ENCODE results near the gene FGF13.

FGF13 gene

DNA sequence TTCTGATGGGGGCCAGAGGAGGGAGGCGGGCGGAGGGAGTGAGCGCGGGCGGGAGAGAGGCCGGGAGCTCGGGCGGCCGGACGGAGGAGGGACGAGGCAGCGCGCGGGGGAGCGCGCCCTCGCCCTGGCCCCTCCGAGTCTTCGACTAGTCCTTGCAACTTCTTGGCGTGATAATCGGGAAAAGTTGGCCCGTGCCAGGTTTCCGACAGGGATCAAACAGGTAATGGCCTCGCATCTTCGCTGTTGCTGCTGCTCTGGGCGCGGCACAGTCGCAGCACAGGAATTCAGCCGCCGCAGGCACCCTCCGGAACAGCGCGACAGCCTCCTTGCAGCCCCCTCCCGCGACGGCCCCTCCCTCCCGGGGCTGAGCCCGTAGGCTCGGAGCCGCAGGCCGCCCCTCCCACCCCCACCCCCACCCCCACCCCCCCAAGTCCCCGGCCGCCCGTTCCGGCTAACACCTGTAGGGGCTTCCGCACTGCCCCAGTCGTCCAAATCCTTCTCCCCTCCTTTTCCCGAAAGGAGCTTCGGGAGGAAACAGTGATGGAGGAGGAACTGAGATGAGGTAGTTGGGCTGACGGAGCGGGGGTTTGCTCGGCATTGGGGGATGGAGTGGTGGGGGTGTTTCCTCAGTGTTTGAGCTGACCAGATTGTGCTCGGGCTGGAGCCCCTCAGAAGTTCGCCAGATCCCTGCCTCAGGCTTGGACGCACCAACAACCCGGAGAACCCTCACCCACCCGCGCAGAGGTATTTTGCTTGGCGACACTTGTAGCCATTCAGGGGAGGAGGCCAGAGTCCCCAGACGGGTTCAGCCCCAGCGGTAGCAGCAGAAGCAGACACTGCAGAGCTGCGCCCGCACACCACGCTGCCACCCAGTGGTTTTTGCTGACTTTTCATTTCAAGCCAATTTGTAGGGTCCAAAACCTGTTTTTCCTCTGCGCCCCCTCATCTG lies at the start of gene FGF13:
TSS of gene FGF13 (minus strand) at position 319 of the 949 bp plus-strand sequence. CDS start 714 bp downstream, outside the sequence.
- Histone ChIP-seq H3K27me3 (ENCODE audit: insufficient read depth, insufficient read length) (no peaks in the 10 kb centered on the region), H3K4me1 (ENCODE audit: insufficient read depth, insufficient read length) (no peaks in the 10 kb centered on the region), H3K4me3 (ENCODE audit: insufficient read length, low read depth) (peak within 1 kb of the TSS; percentile 70), H3K36me3 (ENCODE audit: insufficient read depth, insufficient read length, low read length) (no peaks in the 10 kb centered on the region), H3K9ac (ENCODE audit: insufficient read length, low read depth) (peak within 1 kb of the TSS; percentile 74), H3K9me3 (ENCODE audit: insufficient read depth, low read length) (no peaks in the 10 kb centered on the region)
- peak; percentile 27 for DNase-seq (ENCODE audit: low read depth, low spot score)
- no peak for TF ChIP-seq ZNF274 (IDR thresholded peaks at IDR 0.05; ENCODE audit: low read depth, low read length)
- TF ChIP-seq YY1 (IDR thresholded peaks at IDR 0.05; ENCODE audit: insufficient read depth, insufficient read length): no peak

- DNase-seq (ENCODE audit: low read depth, low spot score): no peak
- TF ChIP-seq YY1 (IDR thresholded peaks at IDR 0.05; ENCODE audit: insufficient read depth, insufficient read length): no peak
- TF ChIP-seq SUZ12 (IDR thresholded peaks at IDR 0.05; ENCODE audit: extremely low read depth, insufficient read depth, insufficient read length): no peak
- no peak for TF ChIP-seq ZNF274 (IDR thresholded peaks at IDR 0.05; ENCODE audit: low read depth, low read length)
- H3K4me3 ChIP-seq (ENCODE audit: insufficient read length, low read depth): no peak overlapping the region
- H3K9ac ChIP-seq (ENCODE audit: insufficient read length, low read depth): no peak overlapping the region
- H3K36me3 ChIP-seq (ENCODE audit: insufficient read depth, insufficient read length, low read length): no peaks in the 10 kb centered on the region
- H3K9me3 ChIP-seq (ENCODE audit: insufficient read depth, low read length): no peaks in the 10 kb centered on the region
- H3K27me3 ChIP-seq (ENCODE audit: insufficient read depth, insufficient read length): no peaks in the 10 kb centered on the region
- no peaks in the 10 kb centered on the region for H3K4me1 ChIP-seq (ENCODE audit: insufficient read depth, insufficient read length)
Measured at GRCh38 chrX:138759217-138759943, 47.9 kb upstream of the FGF13 start.

DNA sequence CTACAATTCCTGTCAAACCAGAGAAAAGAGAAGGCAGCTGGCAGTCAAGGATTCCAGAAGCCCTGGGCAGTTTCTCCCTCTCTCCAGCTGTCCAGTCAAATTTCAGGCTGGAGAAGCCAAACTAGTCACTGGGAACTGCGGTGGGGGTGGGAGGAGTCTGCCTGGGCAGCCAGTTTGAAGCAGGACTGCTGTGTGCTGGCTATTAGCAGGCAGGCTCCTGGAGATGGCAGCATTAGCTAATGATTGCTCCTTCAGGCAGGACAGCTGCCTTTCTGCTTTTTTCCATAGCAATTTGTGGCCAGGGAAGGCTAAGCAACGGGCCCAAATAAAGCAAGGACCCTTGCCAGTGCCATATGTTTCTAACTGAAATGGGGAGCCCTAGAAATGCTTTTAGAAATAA lies 44.7 kb upstream of the FGF13 start:
- no peaks in the 10 kb centered on the region for H3K27me3 ChIP-seq (ENCODE audit: insufficient read depth, insufficient read length)
- no peaks in the 10 kb centered on the region for H3K9me3 ChIP-seq (ENCODE audit: insufficient read depth, low read length)
- DNase-seq (ENCODE audit: low read depth, low spot score): peak; percentile 43
- no peaks in the 10 kb centered on the region for H3K36me3 ChIP-seq (ENCODE audit: insufficient read depth, insufficient read length, low read length)
- H3K4me1 ChIP-seq (ENCODE audit: insufficient read depth, insufficient read length): no peaks in the 10 kb centered on the region
- H3K9ac ChIP-seq (ENCODE audit: insufficient read length, low read depth): no peak overlapping the region
- H3K4me3 ChIP-seq (ENCODE audit: insufficient read length, low read depth): no peak overlapping the region
- no peak for TF ChIP-seq SUZ12 (IDR thresholded peaks at IDR 0.05; ENCODE audit: extremely low read depth, insufficient read depth, insufficient read length)
- TF ChIP-seq ZNF274 (IDR thresholded peaks at IDR 0.05; ENCODE audit: low read depth, low read length): no peak
- TF ChIP-seq YY1 (IDR thresholded peaks at IDR 0.05; ENCODE audit: insufficient read depth, insufficient read length): no peak

GRCh38 chrX:138754861-138755260 lies 43.3 kb upstream of the FGF13 start:
- Histone ChIP-seq H3K27me3 (ENCODE audit: insufficient read depth, insufficient read length) (no peaks in the 10 kb centered on the region), H3K36me3 (ENCODE audit: insufficient read depth, insufficient read length, low read length) (no peaks in the 10 kb centered on the region), H3K4me3 (ENCODE audit: insufficient read length, low read depth) (no peak overlapping the region), H3K9ac (ENCODE audit: insufficient read length, low read depth) (no peak overlapping the region), H3K9me3 (ENCODE audit: insufficient read depth, low read length) (no peaks in the 10 kb centered on the region), H3K4me1 (ENCODE audit: insufficient read depth, insufficient read length) (no peaks in the 10 kb centered on the region)
- TF ChIP-seq ZNF274 (IDR thresholded peaks at IDR 0.05; ENCODE audit: low read depth, low read length) (no peak), SUZ12 (IDR thresholded peaks at IDR 0.05; ENCODE audit: extremely low read depth, insufficient read depth, insufficient read length) (no peak)
- DNase-seq (ENCODE audit: low read depth, low spot score): no peak

GRCh38 chrX:138748480-138748879 lies 37.0 kb upstream of the FGF13 start:
- no peaks in the 10 kb centered on the region for H3K36me3 ChIP-seq (ENCODE audit: insufficient read depth, insufficient read length, low read length)
- no peaks in the 10 kb centered on the region for H3K4me1 ChIP-seq (ENCODE audit: insufficient read depth, insufficient read length)
- no peak for DNase-seq (ENCODE audit: low read depth, low spot score)
- no peaks in the 10 kb centered on the region for H3K9me3 ChIP-seq (ENCODE audit: insufficient read depth, low read length)
- no peak overlapping the region for H3K4me3 ChIP-seq (ENCODE audit: insufficient read length, low read depth)
- no peak for TF ChIP-seq YY1 (IDR thresholded peaks at IDR 0.05; ENCODE audit: insufficient read depth, insufficient read length)
- TF ChIP-seq SUZ12 (IDR thresholded peaks at IDR 0.05; ENCODE audit: extremely low read depth, insufficient read depth, insufficient read length): no peak
- no peaks in the 10 kb centered on the region for H3K27me3 ChIP-seq (ENCODE audit: insufficient read depth, insufficient read length)
- no peak overlapping the region for H3K9ac ChIP-seq (ENCODE audit: insufficient read length, low read depth)

DNA sequence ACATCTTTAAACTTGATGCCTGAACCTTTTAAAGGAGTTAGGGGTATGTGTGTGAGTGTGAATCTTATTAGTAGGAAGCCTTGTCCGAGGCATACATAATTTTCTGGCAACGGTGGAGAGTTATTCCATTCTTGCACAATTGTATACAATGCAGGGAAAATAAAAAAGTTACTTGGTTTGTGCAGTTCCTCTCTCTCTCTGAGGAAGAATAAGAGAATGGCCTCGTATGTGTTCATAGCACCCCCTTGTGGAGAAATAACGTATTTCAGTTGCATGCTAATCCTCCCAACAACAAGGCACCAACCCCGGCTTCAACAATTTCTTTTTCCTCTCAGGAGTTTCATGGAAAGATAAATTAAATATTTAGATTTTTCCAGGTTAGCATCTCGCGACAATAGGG lies 33.7 kb upstream of the FGF13 start:
- peak; percentile 28 for DNase-seq (ENCODE audit: low read depth, low spot score)
- TF ChIP-seq YY1 (IDR thresholded peaks at IDR 0.05; ENCODE audit: insufficient read depth, insufficient read length) (no peak), ZNF274 (IDR thresholded peaks at IDR 0.05; ENCODE audit: low read depth, low read length) (no peak), SUZ12 (IDR thresholded peaks at IDR 0.05; ENCODE audit: extremely low read depth, insufficient read depth, insufficient read length) (no peak)
- no peaks in the 10 kb centered on the region for H3K27me3 ChIP-seq (ENCODE audit: insufficient read depth, insufficient read length)

DNA sequence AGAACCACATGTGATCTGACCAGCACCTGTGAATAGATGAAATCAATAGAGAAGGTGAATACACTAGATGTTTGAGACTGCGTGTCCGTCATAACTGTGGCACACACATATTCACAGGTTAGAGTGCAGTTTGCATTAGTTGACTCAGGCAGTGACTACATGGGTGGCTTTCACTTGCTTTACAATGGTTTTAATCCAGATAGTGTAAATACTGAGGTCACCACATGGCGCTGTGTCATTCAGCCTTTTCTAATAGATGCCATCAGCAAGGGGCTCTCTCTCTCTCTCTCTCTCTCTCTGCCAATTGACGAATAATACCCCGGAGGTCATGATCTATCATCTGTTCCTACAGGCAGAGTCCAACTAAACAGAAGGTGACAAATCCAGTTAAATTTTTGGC lies 30.7 kb upstream of the FGF13 start:
- no peaks in the 10 kb centered on the region for H3K9me3 ChIP-seq (ENCODE audit: insufficient read depth, low read length)
- no peaks in the 10 kb centered on the region for H3K27me3 ChIP-seq (ENCODE audit: insufficient read depth, insufficient read length)
- H3K4me1 ChIP-seq (ENCODE audit: insufficient read depth, insufficient read length): no peaks in the 10 kb centered on the region
- H3K36me3 ChIP-seq (ENCODE audit: insufficient read depth, insufficient read length, low read length): no peaks in the 10 kb centered on the region
- no peak for DNase-seq (ENCODE audit: low read depth, low spot score)
- H3K9ac ChIP-seq (ENCODE audit: insufficient read length, low read depth): no peak overlapping the region
- H3K4me3 ChIP-seq (ENCODE audit: insufficient read length, low read depth): no peak overlapping the region
- TF ChIP-seq SUZ12 (IDR thresholded peaks at IDR 0.05; ENCODE audit: extremely low read depth, insufficient read depth, insufficient read length) (no peak), ZNF274 (IDR thresholded peaks at IDR 0.05; ENCODE audit: low read depth, low read length) (no peak), YY1 (IDR thresholded peaks at IDR 0.05; ENCODE audit: insufficient read depth, insufficient read length) (no peak)

More for the DNA sequence above, 33.7 kb upstream of the FGF13 start:
- Histone ChIP-seq H3K36me3 (ENCODE audit: insufficient read depth, insufficient read length, low read length) (no peaks in the 10 kb centered on the region), H3K9me3 (ENCODE audit: insufficient read depth, low read length) (no peaks in the 10 kb centered on the region), H3K9ac (ENCODE audit: insufficient read length, low read depth) (no peak overlapping the region), H3K4me1 (ENCODE audit: insufficient read depth, insufficient read length) (no peaks in the 10 kb centered on the region), H3K4me3 (ENCODE audit: insufficient read length, low read depth) (no peak overlapping the region)
